Fibroblast of villous mesenchyme (primary cell): ENCODE measurements around the gene MYH9. TPM values are rescaled to one million over a fixed set of nuclear protein-coding genes. Genes with fewer than 3 reads are reported as not detected.

Experiments
- DNase-seq: peaks from one replicate; pipeline ENCODE4 v3.0.0-alpha.2; 2010; ENCODE audit warnings: low read depth
- H3K4me3 ChIP-seq: 2 replicates; pipeline ENCODE4 v1.5.1; 2011; ENCODE audit warnings: low read depth, mild to moderate bottlenecking, low read length
- total RNA-seq: library from RNA; depleted of rRNA; stranded (reverse); fragments of >200 nt; gene quantifications from 2 replicates; pipeline ENCODE4 v1.2.3, GENCODE V29; 2012
- TF ChIP-seq, protein P1 (sequence below): IDR thresholded peaks from 2 replicates; pipeline ENCODE4 v1.5.1; 2012; ENCODE audit warnings: low read depth, mild to moderate bottlenecking, low read length; ENCODE audit not compliant: insufficient read depth

Gene MYH9
- total RNA-seq, 1 donor = 1,420 TPM

DNA sequence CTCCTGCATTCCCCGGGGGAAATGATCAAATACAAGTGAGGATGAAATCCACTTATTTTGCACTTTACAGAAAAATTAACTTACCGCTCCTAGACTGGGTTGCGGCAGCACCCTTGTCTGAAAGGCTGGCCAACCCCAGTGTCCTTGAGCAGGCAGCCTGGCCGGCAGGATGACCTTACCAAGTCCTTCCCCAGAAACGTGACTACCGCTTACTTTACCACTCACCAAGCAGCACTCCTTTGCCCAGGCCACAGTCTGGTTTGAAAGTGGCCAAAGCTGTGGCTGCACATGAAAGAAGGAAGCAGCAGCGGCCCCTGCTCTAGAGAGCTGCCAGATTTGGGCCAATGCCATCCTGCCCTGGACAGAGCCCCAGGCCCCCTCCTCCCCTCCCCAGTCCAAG, 20.3 kb downstream of the MYH9 start:
- TF ChIP-seq, protein P1, sequence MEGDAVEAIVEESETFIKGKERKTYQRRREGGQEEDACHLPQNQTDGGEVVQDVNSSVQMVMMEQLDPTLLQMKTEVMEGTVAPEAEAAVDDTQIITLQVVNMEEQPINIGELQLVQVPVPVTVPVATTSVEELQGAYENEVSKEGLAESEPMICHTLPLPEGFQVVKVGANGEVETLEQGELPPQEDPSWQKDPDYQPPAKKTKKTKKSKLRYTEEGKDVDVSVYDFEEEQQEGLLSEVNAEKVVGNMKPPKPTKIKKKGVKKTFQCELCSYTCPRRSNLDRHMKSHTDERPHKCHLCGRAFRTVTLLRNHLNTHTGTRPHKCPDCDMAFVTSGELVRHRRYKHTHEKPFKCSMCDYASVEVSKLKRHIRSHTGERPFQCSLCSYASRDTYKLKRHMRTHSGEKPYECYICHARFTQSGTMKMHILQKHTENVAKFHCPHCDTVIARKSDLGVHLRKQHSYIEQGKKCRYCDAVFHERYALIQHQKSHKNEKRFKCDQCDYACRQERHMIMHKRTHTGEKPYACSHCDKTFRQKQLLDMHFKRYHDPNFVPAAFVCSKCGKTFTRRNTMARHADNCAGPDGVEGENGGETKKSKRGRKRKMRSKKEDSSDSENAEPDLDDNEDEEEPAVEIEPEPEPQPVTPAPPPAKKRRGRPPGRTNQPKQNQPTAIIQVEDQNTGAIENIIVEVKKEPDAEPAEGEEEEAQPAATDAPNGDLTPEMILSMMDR = no peak
- H3K4me3 ChIP-seq = no peak overlapping the region
- DNase-seq = no peak

DNA sequence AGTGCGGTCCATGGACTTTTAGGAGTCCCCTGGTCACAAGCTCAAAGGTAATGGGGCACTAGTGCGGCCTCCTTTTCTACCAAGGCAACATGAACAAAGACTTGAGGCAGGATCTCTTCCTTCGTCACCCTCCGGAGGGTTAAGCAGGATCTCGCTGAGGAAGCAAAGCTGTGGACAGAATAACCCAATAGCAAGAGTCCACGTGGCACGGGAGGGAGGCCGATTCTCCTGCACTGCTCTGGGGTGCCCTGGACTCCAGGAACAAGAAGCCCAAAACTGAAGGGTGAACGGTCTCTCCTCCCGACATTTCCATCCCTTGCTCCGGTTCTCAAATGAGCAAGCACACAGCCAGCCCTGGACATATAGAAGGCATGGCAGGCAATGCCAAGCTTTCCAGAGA, 20.7 kb downstream of the MYH9 start:
- no peak for DNase-seq
- TF ChIP-seq, protein P1 = no peak
- no peak overlapping the region for H3K4me3 ChIP-seq

DNA sequence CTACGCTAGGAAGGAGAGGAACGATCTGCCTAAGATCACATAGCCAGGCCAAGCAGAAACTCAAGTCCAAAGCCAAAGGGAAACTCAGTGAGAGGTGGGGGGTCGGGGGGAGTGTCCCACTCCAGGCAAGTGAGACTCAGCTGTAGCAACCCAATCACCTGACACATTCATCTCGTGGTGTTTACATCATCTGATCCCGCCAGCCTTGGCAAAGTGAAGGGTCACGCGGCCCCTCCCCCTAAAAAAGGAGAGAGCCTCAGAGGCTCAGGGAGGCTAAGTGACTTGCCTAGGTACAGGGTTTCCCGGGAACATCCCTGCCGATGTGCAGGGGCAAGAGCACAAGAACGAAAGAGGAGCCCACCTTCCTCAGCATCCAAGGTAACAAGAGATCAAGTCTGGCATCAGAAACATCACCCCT, 21.5 kb downstream of the MYH9 start:
- TF ChIP-seq, protein P1 = no peak
- no peak overlapping the region for H3K4me3 ChIP-seq
- DNase-seq = peak; percentile 82

DNA sequence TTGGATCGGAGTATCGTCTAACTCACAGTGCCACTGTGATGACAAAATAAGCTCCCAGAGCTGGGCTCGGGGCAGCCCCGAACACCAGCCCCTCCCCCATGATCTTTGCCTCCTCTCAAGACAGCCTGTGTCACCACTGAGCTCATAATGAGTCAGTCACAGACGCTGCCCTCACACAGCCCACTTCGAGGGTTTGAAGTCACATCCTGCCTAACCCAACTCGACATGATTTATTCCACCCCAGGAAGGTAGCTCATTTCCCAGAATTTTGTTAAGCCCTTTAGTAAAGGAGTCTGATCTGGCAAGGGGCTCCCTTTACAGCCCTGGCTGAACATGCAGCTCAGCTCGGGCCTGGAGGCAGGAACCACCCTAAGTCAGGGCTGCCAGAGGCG, 22.8 kb downstream of the MYH9 start:
- H3K4me3 ChIP-seq = peak overlapping the region; percentile 9
- peak; percentile 95 for DNase-seq
- TF ChIP-seq, protein P1 = no peak

DNA sequence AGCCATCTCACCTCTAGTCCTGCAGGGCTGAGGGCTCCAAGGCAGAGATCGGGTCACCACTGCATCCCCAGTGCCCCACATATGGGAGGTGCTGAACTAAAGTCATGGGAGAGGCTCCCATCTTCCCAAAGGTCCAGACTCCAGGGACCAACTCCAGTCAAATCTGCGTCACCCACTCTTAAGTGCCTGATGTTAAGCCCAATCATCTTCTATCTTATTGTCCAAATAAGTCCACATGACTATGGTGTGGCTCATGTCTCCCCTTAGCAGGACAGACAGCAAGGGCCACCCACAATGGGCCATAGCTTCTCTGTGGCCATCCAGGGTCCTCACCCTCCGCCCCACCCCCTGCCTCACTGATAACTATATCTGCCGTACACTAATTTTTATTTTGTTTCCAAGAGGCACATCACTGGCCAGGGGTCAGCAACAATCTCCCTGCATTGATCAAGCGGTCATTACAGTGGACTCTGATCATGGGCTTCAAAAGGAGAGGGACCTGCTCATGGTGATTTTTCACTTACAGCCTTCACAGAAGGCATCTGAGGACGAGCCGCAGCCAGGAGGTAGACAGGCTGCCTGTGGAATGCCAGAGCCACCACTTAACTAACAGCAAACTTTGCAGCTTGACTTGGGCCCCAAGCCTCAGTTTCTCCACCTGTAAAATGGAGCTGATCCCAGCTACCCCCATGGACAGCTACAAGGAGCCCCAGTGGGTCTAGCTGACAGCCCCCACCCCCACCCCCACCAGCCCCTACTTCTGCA, 23.3 kb downstream of the MYH9 start:
- no peak overlapping the region for H3K4me3 ChIP-seq
- TF ChIP-seq, protein P1 = no peak
- DNase-seq = no peak

DNA sequence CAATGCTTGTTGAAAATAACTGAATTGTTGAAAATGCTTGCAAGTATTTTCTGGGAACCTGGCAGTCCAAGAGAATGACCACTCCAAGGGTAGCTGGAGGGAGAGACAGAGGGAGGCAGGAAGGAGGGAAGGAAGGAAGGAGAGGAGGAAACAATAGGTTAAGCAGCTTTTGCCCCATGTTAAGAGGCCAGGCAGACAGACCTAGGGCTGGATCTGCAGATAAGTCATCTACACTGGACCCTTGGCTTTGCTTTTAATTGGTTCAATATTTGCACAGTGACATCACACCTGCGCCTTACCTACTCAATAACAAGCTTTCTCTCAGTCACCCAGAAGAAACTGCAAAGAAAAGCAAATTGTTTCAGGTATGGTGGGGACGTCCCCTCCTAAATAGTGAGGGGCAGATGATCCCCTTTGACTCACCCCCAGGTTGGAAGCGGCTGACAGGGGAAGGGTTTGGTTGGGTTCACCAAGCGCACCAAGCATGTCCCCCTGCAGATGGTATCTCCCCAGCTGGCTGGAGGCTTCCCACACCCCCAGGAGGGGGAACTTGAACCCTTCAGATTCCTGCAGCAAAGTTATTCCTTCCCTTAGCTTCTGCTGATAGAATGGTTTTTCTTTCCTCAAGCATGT, 24.3 kb downstream of the MYH9 start:
- TF ChIP-seq, protein P1 = no peak
- no peak for DNase-seq
- H3K4me3 ChIP-seq = no peak overlapping the region

DNA sequence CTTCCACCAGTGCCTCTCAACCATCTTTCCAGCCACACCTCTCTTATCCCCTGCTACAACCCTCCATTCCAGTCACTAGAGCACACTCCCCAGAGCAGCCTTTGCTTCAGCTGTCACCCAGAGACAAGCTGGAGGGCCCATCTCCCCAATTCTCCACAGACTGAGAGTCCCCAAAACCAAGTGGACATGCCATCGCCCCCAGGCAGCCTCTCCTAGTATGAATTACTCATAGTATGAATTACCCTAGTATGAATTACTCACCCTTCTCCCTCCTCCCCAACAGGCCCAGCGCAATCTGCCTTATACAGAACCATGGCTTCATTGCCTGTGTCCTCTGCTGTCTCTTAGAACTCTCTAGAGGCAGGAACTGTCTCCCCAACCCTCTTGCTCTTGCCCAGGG, 24.8 kb downstream of the MYH9 start:
- no peak overlapping the region for H3K4me3 ChIP-seq
- no peak for DNase-seq
- TF ChIP-seq, protein P1 = no peak
